Activated CD4-positive, alpha-beta T cell treated with anti-CD3 and anti-CD28 coated beads, Interleukin-2, amount 50 U/mL, for 4 hours (primary cell): ENCODE measurements around the gene CXorf58.

Experiments used
- DNase-seq, 2 experiments: peaks; one replicate each; pipeline ENCODE4 v3.0.0-alpha.2; 2020

The CXorf58 gene

DNA sequence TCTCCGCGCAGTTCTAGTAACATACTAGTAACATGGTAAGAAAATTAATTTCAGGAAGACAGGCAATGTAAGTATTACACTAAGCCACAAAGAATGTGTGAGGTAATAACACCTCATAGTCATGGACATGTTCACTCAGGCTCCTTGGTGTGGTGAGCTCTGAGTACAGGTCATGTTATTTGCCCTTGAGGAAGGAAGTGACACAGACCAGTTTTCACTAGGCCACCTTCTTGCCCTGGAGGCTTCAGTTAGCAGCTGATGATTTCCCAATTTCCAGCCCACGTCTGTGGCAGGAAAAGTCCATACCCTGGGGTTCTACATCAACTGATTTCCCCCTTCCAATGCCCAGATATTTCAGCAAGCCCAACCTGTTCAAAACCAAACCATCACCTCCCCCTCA lies 6.7 kb upstream of the CXorf58 start:
- no peak for DNase-seq

DNA sequence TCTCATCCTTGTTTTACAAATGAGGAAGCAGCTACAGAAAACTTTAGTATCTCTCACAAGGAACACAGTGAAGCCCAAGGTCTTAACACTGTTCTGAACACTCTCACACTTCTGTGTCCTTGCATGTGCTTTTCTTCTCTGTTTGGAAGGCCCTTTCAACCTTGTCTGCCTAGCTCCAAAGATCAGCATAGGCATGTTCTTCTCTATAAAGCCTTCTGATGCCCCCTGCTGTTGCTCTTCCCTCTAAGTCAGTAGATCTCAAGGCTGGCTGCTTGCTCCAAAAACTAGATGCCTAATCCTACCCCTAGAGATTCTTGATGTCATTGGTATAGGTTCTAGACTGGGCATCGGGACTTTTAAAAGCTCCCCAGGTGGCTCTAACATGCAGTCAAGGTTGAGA lies 6.0 kb upstream of the CXorf58 start:
- DNase-seq = peak; percentile 11 to 14

DNA sequence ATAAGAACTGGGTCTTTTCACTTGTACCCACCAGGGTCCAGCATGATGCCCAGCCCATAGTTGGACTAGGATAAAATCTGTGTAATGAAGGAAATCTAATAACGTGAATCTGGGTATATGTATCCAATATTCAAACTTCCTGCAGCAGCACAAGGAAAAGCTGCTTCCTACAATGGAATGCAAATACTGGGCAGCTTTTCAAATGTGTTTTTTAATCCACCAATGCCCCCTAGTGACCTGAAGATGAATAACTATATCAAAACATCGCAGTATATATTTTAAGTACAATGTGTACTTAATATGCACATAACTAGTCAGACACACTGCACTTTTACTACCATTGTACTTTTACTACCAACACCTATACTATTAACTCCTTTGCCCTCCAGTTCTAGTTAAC lies 5.4 kb upstream of the CXorf58 start:
- no peak for DNase-seq

DNA sequence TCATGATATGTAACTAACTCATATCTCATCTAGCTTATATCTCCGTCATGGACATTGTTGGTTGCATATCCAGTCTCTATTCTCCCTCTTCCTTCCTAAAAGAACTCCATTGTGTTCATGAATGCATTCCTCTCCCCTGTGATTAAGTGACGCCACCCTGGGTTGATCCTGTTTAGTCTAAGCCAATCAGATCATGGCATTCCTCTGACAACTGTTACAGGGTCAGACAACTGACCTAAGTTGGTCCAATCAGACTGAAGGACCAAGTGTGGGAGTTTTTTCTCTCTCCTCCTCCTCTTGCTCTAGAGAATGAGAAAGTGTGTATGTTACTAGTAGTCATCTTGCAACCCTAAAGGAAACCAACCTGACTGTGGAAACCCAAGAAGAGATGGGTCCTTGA lies 3.7 kb upstream of the CXorf58 start:
- DNase-seq = no peak

DNA sequence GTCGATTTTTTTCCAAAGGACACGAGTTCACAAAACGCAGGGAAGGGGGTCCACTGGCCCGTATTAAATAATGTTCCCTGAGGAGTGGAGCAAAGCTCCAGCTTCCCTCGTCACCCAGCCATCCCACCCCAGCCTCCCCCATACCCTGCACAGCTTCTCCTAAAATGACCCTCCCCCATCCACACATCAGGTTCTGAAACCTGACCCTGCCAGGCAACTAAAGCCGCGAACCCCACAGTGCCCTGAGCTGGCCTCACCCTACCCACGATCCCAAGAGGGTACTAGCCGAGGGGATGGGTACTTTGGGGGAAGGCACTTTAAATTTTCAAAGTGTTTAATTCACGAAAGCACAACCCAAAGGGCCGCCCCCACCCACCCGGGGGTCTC lies 702 bp upstream of the CXorf58 start:
- DNase-seq = no peak

DNA sequence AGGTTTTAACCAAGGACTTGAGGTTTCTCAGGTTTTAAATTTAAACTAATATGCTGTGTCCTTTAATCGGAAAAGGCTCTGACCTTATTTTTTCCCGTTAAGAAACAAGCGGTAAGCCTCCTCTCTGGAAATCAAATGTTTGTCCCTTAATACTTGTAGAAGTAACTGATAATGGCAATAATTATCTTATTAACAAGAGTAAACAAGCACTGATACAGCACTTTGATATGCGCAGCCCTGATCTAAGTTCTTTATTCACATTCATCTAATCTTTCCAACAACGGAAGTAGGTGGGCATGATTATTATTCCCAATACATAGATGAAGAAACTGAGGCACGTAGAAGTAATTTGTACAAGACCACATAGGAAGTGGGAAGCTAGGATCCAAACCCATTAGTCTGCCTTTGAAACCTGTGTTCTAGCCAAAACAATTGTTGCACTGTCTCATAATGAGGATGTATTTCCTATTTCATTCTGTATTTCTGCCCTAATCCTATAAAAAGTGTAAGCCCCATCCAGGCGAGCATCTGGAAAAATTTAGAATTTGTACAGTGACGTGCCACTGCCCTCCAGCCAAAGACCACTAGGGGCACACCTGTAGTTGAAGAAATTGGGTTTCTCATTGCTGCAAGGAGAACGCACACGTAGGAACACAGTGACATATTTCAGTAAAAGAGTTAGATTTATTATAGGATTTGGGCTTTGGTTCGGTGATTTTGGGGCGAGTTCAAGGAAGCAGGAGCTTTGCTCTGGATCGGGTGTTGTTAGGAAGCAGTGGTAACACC lies 606 bp downstream of the CXorf58 start:
- DNase-seq = no peak

DNA sequence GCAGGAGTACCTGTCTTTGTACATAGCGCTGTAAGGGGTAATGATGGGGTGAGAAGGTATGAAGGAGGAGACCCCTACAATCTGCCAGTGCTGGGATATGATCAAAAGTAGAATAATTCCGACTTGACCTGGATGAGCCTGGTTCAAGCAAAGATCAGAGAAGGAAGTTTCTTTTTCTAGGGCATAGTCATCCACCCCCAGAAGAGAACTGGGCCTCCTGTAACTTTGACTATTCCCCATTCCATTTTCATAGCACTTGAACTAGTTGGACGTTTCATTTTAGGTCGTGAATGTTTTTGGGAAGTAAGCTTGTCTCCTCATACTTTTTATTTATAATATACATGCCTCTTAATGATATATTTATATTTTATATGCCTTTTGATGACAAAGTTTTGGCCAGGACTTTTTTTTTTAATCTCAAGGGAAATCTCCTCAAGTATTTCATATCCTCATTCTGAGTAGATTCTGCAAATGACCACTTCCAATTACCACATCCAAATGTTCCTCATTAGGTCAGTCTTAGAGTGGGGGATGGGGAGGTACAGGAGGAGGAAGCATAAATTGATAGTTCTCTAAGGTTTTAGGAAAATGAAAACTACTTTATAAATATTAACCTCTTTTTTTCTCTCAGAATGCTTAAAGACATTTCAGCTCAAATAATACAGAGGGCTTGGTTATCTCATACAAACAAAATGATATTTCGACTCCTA lies 3.5 kb downstream of the CXorf58 start:
- no peak for DNase-seq

DNA sequence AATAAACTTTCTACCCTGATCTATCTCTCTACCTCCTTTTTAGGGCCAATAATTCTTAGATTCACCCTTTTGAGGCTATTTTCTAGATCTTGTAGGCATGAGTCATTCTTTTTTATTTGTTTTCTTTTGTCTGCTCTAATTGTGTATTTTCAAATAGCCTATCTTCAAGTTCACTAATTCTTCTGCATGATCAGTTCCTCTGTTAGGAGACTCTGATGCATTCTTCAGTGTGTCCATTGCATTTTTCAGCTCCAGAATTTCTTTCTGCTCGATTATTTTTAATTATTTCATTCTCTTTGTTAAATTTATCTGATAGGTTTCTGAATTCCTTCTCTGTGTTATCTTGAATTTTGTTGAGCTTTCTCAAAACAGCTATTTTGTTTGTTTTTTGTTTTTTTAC lies 11.3 kb downstream of the CXorf58 start:
- DNase-seq = no peak

DNA sequence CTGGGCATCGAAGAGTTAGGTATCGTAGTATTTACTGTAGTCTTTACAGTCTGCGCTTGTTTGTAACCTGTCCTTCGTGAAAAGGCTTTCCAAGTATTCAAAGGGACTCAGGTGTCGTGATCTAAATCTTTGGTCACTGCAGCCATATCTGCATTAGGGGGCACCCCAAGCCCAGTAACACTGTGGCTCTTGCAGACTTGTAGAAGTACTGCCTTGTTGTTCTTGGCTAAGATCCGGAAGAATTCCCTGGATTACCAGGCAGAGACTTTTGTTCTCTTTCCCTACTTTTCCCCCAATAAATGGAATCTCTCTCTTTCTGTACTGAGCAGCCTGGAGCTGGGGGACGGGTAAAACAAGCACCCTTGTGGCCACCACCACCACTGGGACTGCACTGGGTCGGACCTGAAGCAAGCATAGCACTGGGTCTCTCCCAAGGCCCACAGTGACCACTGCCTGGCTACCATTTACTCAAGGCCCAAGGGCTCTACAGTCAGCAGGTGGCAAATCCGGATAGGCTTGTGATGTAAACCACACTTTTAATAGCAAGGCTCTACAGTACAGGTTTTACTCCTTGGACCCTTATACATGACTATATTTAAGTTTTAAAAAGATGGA lies 12.0 kb downstream of the CXorf58 start:
- no peak for DNase-seq

DNA sequence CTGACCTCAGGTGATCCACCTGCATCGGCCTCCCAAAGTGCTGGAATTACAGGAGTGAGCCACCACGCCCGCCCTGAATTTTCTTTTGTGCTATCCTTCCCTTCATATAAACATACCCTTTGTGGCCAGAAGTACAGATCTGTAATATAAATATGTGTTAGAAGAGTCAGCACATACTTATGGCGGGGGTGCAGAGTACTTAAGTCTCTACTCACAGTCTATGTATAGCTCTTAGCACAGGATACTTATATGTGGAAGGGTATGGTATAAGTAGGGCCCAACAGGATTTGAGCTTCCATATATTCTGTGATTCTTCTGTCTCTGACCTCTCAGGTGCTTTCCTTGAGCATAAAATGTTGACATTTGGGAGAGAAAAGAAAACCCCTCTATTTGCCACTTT lies 18.2 kb downstream of the CXorf58 start:
- DNase-seq = no peak

DNA sequence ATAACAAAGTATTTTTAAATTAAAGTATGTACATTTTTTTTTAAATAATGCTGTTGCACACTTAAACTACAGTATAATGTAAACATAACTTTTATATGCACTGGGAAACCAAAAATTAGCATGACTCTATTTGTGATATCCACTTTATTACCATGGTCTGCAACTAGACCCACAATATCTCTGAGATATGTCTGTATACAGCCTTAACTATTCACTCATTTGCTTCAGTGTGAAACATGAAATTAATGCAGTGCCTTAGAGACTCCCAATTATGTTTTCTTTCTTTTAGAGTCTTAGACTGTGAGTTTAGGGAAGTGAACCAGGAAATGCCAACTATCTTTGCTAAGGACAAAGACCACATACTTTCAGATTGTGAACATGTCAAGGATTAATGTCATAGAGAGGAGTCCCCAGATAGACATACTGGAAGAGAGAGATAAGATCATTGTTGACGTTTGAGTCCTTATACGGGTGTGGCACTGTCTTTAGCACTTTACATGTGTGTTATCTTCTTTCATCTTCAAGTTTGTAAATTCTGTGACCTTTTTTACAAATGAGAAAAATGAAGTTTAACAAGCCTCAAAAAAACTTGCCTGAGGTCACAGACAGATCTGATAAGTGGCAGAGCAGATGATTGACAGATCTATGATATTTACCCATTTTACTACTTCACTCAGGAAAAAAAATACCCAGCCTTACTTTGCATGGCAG lies 23.2 kb downstream of the CXorf58 start:
- no peak for DNase-seq

DNA sequence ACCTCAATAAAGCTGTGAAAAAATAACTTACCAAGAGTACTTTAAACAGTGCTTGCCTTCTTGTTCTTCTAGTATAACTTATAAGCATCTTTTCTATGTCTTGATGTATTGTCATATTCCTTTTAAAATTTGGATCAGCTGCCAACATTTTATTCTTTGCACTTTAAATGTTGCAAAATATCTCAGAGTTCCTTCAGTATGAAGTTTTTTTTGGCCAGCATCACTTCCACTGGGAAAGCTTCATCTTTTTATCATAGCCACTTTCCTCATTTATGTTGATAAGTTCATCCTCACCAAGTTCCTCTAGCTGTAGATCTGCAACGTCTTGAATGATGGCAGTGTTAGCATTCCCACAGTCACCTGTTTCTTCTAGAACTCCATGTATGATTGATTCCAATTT lies 24.2 kb downstream of the CXorf58 start:
- DNase-seq = no peak

DNA sequence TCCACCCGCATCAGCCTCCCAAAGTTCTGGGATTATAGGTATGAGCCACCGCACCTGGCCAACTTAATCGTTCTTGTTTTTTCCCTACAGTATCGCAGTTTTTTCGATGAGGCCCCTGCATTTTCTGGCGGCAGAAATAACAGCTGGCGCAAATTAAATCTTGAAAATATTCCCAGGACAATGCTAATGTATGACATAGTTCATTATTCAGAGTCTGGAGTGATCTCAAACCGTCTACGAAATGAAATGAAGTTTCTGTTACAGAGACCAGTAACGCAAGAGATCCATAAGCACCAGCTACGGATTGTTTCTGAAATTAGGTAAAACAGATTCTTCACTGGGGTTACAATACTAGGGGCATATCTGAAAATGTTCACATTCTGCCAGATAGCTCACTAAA lies 27.3 kb downstream of the CXorf58 start:
- no peak for DNase-seq

DNA sequence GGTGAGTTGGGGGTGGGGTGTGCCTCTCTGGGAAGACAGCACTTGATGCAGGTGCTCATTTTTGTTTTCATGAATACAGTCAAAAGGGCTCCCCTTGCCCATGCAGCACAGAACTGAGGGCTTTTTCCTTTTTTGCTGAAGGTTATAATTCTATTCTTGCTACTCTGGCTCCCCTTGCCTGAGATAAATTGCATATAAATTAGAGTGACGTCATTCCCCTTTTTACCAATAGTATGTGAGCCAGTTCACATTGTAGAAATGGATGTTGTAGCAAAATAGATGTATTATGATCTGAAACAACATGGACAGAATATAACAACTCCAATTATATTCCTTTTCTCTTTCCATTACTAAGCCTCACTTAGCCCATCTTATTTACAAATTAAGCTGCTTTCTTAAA lies 28.4 kb downstream of the CXorf58 start:
- no peak for DNase-seq

DNA sequence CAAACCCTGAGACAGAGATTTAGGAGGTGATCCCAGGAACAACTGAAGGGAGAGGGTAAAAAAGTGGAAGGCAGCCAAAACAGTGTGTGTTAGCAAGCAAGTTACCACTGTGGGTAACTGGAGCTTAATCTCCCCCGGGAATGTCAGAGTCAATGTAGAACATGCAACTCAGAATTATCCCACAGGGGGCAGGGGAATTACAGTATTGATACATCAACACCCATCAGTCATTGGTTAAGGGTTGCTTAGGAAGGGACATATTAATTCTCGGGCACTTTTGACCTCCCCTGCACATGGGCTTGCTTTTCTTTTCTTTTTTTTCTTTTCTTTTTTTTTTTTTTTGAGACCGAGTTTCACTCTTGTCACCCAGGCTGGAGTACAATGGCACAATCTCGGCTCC lies 29.3 kb downstream of the CXorf58 start:
- DNase-seq = no peak

DNA sequence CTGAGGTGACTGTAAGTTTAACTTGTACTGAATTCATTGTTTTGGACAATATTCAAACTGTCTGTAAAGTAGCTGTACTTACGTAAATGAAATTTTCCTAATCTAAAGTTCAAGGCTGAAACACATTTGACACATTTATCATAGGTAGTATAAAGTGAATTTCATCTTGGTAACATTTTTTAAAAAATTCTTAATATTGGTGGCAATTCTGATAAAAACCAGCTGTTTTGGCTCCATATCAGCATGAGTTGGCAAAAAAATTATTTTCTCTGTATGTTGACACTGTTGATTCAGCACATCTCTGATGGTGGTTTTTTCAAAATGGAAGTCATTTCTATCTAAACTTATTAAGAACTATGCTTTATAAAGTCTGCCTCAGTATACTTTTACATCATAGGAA lies 30.9 kb downstream of the CXorf58 start:
- DNase-seq = no peak

DNA sequence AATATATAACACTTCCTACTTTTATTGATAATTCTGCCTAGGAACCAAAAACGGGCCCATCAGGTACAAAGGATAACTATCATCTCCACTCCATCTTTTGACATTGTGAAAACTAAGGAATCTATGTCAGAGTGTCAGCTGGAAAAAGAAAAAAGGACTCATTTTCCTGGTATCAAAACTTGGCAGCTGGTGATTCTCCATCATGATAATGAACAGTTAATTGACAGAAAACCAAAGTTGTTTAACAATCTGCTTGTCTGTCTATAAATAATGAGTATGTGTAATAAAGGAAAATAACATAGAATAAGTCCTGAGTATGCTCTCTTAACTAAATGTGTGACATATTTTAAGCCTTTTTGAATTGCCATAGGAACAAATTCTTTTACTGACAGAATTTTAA lies 31.4 kb downstream of the CXorf58 start:
- DNase-seq = no peak

DNA sequence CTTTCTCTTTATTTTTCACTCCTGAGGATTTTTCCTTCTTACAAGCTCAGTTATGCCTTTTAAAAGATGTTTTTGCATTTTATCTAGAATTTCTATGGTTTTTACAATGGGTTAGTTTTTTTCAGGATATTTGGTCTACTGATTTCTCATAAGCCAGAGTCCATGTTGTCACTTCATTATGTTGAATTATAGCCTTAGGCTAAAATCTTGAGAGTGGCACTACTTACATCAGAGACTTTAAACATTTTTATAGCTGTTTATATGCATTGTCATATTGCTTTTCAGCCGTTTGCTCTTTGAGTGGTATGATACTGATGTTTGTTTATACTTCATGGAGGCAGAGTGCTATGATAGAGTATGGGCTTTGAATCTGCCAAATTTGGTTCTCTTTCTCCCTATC lies 36.4 kb downstream of the CXorf58 start:
- DNase-seq = no peak

DNA sequence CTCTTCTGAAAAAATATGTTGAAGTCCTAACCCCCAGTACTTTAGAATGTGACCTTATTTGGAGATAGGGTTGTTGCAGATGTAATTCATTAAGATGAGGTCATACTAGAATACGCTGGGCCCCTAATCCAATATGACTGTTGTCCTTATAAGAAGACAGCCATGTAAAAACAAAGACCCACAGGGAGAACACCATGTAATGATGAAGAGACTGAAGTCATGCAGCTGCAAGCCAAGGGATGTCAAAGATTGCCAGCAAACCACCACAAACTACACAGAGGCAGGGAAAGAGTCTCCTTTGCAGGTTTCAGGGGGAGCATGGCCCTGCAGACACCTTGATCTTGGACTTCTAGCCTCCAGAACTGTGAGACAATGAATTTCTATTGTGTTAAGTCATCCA lies 37.4 kb downstream of the CXorf58 start:
- no peak for DNase-seq

DNA sequence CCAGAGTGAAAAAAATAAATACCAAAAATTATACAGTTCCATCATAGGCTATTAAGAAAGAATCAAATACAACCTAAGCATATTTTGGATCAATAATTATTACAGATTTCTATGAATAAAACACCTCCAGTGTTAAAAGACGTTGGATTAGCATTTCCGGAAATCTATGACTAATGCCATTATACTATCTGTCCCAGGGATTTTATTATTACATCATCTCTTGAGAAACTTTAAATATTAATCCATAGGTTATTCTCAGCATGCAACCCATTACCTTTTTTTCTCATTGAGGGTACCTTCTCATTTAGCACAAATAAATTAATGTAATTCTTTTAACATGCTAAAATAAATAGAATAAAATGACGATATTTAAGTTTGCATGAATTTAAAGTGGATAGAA lies 44.6 kb downstream of the CXorf58 start:
- DNase-seq = no peak

DNA sequence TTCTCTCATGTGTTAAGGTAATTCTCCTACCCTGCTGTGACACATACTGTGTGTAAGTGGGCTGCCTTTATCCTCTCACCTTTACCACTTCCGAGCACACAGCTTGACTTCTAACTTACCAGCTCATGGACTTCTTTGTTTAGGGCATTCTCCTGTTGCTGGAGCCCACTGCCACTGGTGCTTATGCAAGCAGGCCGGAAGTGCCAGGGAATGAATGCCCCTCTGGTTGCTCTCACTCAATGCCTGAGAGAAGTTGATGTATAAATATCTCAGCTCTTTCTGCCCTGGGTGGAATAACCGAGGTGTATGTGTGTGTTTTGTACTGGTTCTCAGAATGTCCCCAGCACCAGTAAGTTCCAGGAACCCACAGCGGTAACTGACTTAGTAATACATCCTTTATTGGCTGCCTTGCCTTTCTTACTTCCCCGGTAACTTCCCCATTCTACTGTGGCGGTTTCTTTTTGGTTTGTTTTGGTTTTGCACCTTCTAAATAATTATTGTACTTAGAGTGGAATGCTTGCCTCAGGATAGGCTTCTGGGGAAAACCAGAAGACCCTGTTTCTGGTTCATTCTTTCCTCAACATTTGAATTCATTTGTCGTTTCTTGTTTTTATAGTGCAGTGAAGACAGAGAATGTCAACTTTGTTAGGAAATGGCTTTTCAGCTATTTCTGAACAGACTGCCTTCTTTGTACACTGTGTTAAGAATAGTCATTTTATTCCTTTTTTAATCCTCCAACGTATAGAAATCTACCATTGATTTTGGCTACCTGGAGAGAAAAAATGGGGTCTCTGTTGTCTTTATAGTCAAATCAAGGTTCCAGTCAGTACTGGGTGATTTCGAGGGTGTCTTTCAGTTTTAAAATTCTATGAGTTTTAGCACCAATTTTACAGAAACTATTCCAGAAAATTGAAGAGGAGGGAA lies 45.4 kb downstream of the CXorf58 start:
- peak; percentile 14 to 17 for DNase-seq

DNA sequence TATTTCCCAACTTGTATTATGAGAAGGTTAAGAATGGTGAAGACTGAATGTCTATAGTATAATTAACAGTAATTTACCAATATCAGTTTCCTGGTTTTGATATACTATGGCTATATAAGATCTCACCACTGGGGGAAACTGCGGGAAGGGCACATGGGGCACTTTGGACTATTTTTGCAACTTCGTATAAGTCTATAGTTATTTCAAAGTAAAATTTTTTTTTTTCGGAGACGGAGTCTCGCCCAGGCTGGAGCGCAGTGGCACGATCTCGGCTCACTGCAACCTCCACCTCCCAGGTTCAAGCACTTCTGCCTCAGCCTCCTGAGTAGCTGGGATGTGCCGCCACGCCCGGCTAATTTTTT lies 46.1 kb downstream of the CXorf58 start:
- DNase-seq = no peak

DNA sequence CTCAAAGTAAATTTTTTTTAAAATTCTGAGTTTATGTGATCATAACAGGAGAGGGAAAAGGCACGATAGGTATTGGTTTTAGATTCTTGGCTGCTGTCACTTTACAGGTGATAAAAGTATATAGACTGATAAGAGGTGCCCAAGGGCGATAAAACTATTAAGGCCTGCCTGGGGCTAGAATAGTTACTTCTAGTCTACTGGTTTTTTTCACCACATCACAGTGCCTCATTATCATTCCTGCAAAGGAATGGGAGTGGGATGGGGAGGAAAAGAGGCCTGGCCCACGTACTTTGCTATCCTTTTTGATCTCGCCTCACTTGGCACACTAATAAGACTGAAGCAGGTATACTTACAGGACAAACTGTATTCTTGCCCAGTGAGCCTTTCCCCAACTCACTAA lies 46.6 kb downstream of the CXorf58 start:
- DNase-seq = no peak
